ENCODE results near the gene LSAMP. TPM values are rescaled to one million over a fixed set of nuclear protein-coding genes. Genes with fewer than 3 reads are reported as not detected.
A peak's percentile ranks its signal among the peaks of the same experiment; 100 is the strongest.

Gene LSAMP
- total RNA-seq, 1 experiment from 2014 or later = 0.15 TPM

DNA sequence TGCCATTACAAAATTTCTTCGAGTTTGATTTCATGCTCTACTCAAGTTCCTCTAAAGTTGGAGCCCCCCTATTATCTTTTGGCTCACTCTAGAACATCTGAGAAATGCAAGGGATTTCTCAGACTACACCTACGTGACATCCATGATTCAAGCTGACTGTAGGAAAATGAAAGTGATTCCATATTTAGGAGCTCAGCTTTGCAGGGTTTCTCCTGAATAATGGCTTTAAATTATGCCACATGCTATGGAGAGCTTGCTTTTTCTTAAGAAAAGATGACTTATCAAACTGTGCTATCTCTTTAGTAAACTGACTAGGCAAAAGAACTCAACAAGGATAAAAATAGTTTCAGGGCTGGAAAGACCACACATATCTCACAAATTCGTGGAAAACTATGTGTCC, 292.1 kb downstream of the LSAMP start:
- Histone ChIP-seq H3K36me3 (ENCODE audit: low read depth, low read length) (no peaks in the 10 kb centered on the region), H3K9me2 (replicated peaks; ENCODE audit: low read length) (no peaks in the 10 kb centered on the region), H3K4me3 (ENCODE audit: low read length) (no peak overlapping the region), H3K27ac (ENCODE audit: low read length) (no peak overlapping the region), H2AFZ (ENCODE audit: low read length) (no peak overlapping the region), H3K4me2 (ENCODE audit: low read length) (peak overlapping the region; percentile 31; the same call in 1 of the 2 replicates), H3K4me1 (ENCODE audit: insufficient read depth, low read length) (no peaks in the 10 kb centered on the region), H3K79me2 (ENCODE audit: low read length) (no peaks in the 10 kb centered on the region), H3F3A (ENCODE audit: low read length, unreplicated experiment) (no peaks in the 10 kb centered on the region), H3K9me3 (ENCODE audit: low read length) (no peaks in the 10 kb centered on the region), H4K20me1 (ENCODE audit: low read length) (no peaks in the 10 kb centered on the region), H3K27me3 (ENCODE audit: low read length) (no peaks in the 10 kb centered on the region), H3K9ac (ENCODE audit: low read length) (no peak overlapping the region)
- ChIA-PET CTCF (no interaction called here), POLR2A (ENCODE audit: unreplicated experiment) (no interaction called here)
- no TSS peak for BruUV-seq (replicated peaks)
- TF ChIP-seq EZH2phosphoT487 (IDR thresholded peaks at IDR 0.05; ENCODE audit: borderline replicate concordance, low read length) = no peak
- TF ChIP-seq EZH2 (IDR thresholded peaks at IDR 0.05; ENCODE audit: low read length, unreplicated experiment) = no peak
- TF ChIP-seq, protein P1, sequence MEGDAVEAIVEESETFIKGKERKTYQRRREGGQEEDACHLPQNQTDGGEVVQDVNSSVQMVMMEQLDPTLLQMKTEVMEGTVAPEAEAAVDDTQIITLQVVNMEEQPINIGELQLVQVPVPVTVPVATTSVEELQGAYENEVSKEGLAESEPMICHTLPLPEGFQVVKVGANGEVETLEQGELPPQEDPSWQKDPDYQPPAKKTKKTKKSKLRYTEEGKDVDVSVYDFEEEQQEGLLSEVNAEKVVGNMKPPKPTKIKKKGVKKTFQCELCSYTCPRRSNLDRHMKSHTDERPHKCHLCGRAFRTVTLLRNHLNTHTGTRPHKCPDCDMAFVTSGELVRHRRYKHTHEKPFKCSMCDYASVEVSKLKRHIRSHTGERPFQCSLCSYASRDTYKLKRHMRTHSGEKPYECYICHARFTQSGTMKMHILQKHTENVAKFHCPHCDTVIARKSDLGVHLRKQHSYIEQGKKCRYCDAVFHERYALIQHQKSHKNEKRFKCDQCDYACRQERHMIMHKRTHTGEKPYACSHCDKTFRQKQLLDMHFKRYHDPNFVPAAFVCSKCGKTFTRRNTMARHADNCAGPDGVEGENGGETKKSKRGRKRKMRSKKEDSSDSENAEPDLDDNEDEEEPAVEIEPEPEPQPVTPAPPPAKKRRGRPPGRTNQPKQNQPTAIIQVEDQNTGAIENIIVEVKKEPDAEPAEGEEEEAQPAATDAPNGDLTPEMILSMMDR (conservative IDR thresholded peaks at IDR 0.05; ENCODE audit: low read depth, low read length) = no peak
- DNase-seq = no peak
- intact Hi-C loops (cut with micrococcal nuclease) = no loop called here
- ATAC-seq = no peak

DNA sequence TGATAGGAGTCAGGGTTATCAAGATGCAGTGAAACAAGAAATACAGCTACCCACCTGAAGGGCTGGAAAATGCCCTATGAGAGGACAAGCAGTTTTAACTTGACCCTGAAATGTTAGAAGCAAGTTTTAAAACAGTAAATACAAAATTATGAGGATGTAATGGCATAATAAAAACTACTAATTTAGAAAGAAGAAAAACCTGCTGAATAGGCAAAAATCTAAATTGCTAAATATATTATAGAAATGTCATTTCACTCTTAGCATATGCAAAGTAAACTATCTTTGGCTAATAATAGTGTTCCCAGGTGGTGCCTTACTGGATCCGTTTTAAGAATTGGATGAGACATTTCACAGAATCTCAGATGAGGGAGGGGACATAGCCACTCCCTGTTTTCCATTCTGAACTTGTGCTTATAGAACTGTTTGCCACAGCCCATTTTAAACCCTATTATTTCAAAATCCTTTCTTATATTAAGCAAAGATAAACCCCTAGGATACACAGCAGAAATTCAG, 294.6 kb downstream of the LSAMP start:
- no peak overlapping the region for H3K4me2 ChIP-seq (ENCODE audit: low read length)
- no TSS peak for BruUV-seq (replicated peaks)
- CTCF ChIA-PET = no interaction called here
- ATAC-seq (no peak), DNase-seq (no peak)
- no peaks in the 10 kb centered on the region for H3F3A ChIP-seq (ENCODE audit: low read length, unreplicated experiment)
- no peaks in the 10 kb centered on the region for H3K9me3 ChIP-seq (ENCODE audit: low read length)
- H3K27ac ChIP-seq (ENCODE audit: low read length) = no peak overlapping the region
- POLR2A ChIA-PET (ENCODE audit: unreplicated experiment) = no interaction called here
- TF ChIP-seq EZH2phosphoT487 (IDR thresholded peaks at IDR 0.05; ENCODE audit: borderline replicate concordance, low read length) (no peak), EZH2 (IDR thresholded peaks at IDR 0.05; ENCODE audit: low read length, unreplicated experiment) (no peak)
- TF ChIP-seq, protein P1 (conservative IDR thresholded peaks at IDR 0.05; ENCODE audit: low read depth, low read length) = no peak
- H3K79me2 ChIP-seq (ENCODE audit: low read length) = no peaks in the 10 kb centered on the region
- H2AFZ ChIP-seq (ENCODE audit: low read length) = no peak overlapping the region
- no peaks in the 10 kb centered on the region for H4K20me1 ChIP-seq (ENCODE audit: low read length)
- no peaks in the 10 kb centered on the region for H3K4me1 ChIP-seq (ENCODE audit: insufficient read depth, low read length)
- no peaks in the 10 kb centered on the region for H3K27me3 ChIP-seq (ENCODE audit: low read length)
- no peak overlapping the region for H3K9ac ChIP-seq (ENCODE audit: low read length)
- H3K4me3 ChIP-seq (ENCODE audit: low read length) = no peak overlapping the region
- H3K36me3 ChIP-seq (ENCODE audit: low read depth, low read length) = no peaks in the 10 kb centered on the region
- H3K9me2 ChIP-seq (replicated peaks; ENCODE audit: low read length) = no peaks in the 10 kb centered on the region
- intact Hi-C loops (cut with micrococcal nuclease) = no loop called here

DNA sequence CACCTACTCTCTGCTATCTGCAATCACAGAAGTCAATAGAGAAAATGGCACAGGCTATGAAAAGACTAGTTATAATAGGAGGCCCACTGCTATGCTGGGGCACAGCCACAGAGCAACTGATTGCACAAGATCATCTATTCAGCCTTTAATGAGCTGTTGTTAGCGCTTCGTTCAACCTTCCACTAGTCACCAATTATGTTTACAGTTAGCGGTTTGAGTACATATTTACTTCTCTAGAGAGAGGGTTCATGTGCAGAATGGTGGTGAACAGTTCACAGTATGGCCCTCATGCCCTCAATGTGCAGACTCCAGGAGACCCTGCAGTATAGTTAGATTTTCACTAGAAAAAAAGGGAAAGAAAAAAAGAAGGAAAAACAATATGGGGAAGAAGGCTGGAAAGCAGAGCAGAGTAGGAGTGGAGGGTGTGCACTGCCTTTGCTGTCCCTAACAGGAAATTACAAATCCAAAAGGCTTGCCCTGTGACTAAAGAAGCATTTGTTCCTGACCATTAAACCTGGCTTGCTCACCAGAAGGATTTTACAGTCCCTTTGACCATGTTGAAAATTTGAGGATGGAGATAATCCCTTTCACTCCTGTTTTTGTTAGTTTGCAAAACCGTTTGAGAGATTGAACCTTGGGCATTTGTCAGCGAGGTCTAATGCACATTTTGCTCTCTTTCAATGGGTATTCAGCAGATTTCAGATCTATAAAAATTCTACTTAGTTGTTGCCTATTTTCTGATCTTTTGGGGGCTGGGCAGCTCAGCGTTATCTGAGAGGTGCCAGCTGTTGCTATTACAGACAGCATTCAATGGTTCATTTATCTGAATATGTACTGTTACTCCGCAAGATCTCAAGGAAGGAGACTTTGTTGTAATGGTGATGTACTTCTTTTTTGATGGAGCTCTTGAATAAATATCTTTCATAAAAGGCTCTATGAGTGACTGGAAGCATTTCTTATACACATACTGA, 296.1 kb downstream of the LSAMP start:
- TF ChIP-seq EZH2 (IDR thresholded peaks at IDR 0.05; ENCODE audit: low read length, unreplicated experiment) = no peak
- TF ChIP-seq, protein P1 (conservative IDR thresholded peaks at IDR 0.05; ENCODE audit: low read depth, low read length) = no peak
- TF ChIP-seq EZH2phosphoT487 (IDR thresholded peaks at IDR 0.05; ENCODE audit: borderline replicate concordance, low read length) = no peak
- H3F3A ChIP-seq (ENCODE audit: low read length, unreplicated experiment) = no peaks in the 10 kb centered on the region
- H3K9me3 ChIP-seq (ENCODE audit: low read length) = no peaks in the 10 kb centered on the region
- ATAC-seq (peak; percentile 67), DNase-seq (peak; percentile 29)
- H3K27me3 ChIP-seq (ENCODE audit: low read length) = no peaks in the 10 kb centered on the region
- no TSS peak for BruUV-seq (replicated peaks)
- H3K27ac ChIP-seq (ENCODE audit: low read length) = no peak overlapping the region
- no peak overlapping the region for H3K9ac ChIP-seq (ENCODE audit: low read length)
- ChIA-PET POLR2A (ENCODE audit: unreplicated experiment) (no interaction called here), CTCF (no interaction called here)
- H3K4me1 ChIP-seq (ENCODE audit: insufficient read depth, low read length) = no peaks in the 10 kb centered on the region
- H4K20me1 ChIP-seq (ENCODE audit: low read length) = no peaks in the 10 kb centered on the region
- intact Hi-C loops (cut with micrococcal nuclease) = loop anchor here (5.0 kb wide), 1 partner anchor 303 kb away; no protein-coding TSS in a partner anchor
- no peak overlapping the region for H2AFZ ChIP-seq (ENCODE audit: low read length)
- no peak overlapping the region for H3K4me2 ChIP-seq (ENCODE audit: low read length)
- H3K4me3 ChIP-seq (ENCODE audit: low read length) = no peak overlapping the region
- H3K79me2 ChIP-seq (ENCODE audit: low read length) = no peaks in the 10 kb centered on the region
- no peaks in the 10 kb centered on the region for H3K9me2 ChIP-seq (replicated peaks; ENCODE audit: low read length)
- H3K36me3 ChIP-seq (ENCODE audit: low read depth, low read length) = no peaks in the 10 kb centered on the region

All from PC-3 (cell line).